GM12878 (cell line): ENCODE measurements around the gene PCSK5. TPM values are rescaled to one million over a fixed set of nuclear protein-coding genes. Genes with fewer than 3 reads are reported as not detected.

Experiments used
- ATAC-seq: fragments of 200-7000 bp; cut with Tn5 transposase; 3 replicates; pipeline ENCODE4 v1.9.1; 2020; ENCODE audit warnings: mild to moderate bottlenecking, moderate library complexity
- BruUV-seq: library from RNA; stranded (reverse); fragments of 400-500 nt; replicated peaks from 2 replicates; lab custom pipeline; 2021; lab: Mats Ljungman, UMichigan
- CTCF ChIA-PET: fragments of 300-600 bp; sonication (Branson Sonifier 250); formaldehyde crosslinking; extraction: SDS; loops from one replicate; lab custom pipeline; 2021; ENCODE audit warnings: inconsistent platforms; lab: Yijun Ruan, JAX
- POLR2A ChIA-PET: fragments of 350-600 bp; formaldehyde crosslinking; extraction: SDS; loops from one replicate; lab custom pipeline; 2021; ENCODE audit warnings: inconsistent platforms; lab: Charles Lee
- RAD21 ChIA-PET: fragments of 300-600 bp; sonication (Branson Sonifier 250); formaldehyde crosslinking; loops from one replicate; lab custom pipeline; 2023; ENCODE audit warnings: antibody characterized with exemption; ENCODE audit not compliant: unreplicated experiment; lab: Charles Lee
- SMC1A ChIA-PET: fragments of 300-600 bp; sonication (Branson Sonifier 250); formaldehyde crosslinking; loops from one replicate; lab custom pipeline; 2023; ENCODE audit not compliant: unreplicated experiment, uncharacterized antibody; lab: Charles Lee
- DNase-seq: peaks from one replicate; pipeline ENCODE4 v3.0.0-alpha.2; 2011; ENCODE audit warnings: low read depth, low spot score
- FAIRE-seq: peaks from 3 replicates; lab custom pipeline; 2011; peaks lifted over from hg19 to GRCh38; lab: Jason Lieb, UNC
- H2AFZ ChIP-seq: 2 replicates; pipeline ENCODE4 v1.6.0; 2011; ENCODE audit warnings: low read depth, low read length, control low read depth; ENCODE audit not compliant: control insufficient read depth
- H3K27ac ChIP-seq: 2 replicates; pipeline ENCODE4 v1.5.1; 2011; ENCODE audit warnings: control low read depth; ENCODE audit not compliant: control insufficient read depth, insufficient read depth
- H3K27me3 ChIP-seq, 2 experiments: replicated peaks in 1 of 2; 2 replicates each; pipeline versions ENCODE4 v1.6.0 to v1.6.1; 2011; ENCODE audit warnings: low read length in 1 of 2; ENCODE audit not compliant: control insufficient read depth in 2 of 2, insufficient read depth in 2 of 2
- H3K36me3 ChIP-seq, 2 experiments: 2 replicates each; pipeline ENCODE4 v1.5.1; 2011; ENCODE audit warnings: low read length in 1 of 2; ENCODE audit not compliant: control insufficient read depth in 2 of 2, insufficient read depth in 2 of 2
- H3K4me1 ChIP-seq: 2 replicates; pipeline ENCODE4 v1.6.1; 2011; ENCODE audit warnings: mild to moderate bottlenecking, low read length, moderate library complexity, mixed read lengths; ENCODE audit not compliant: control insufficient read depth, insufficient read depth
- H3K4me2 ChIP-seq: 2 replicates; pipeline ENCODE4 v1.6.0; 2011; ENCODE audit warnings: control low read depth; ENCODE audit not compliant: control insufficient read depth, insufficient read depth
- H3K4me3 ChIP-seq: fragments of 200-600 bp; sonication (generic); 2 replicates; pipeline ENCODE4 v1.5.1; 2016
- H3K79me2 ChIP-seq: 2 replicates; pipeline ENCODE4 v1.6.0; 2011; ENCODE audit warnings: low read length; ENCODE audit not compliant: control insufficient read depth, insufficient read depth
- H3K9ac ChIP-seq: 2 replicates; pipeline ENCODE4 v1.8.0; 2011; ENCODE audit warnings: low read length, control low read depth, mixed read lengths; ENCODE audit not compliant: control insufficient read depth, insufficient read depth
- H3K9me3 ChIP-seq: replicated peaks from 3 replicates; pipeline ENCODE4 v1.5.1; 2011; ENCODE audit warnings: mild to moderate bottlenecking, low read length; ENCODE audit not compliant: control insufficient read depth, insufficient read depth
- H4K20me1 ChIP-seq: 2 replicates; pipeline ENCODE4 v1.6.0; 2011; ENCODE audit not compliant: control insufficient read depth, insufficient read depth
- BCL11A ChIP-seq: IDR thresholded peaks from 2 replicates; pipeline ENCODE4 v1.6.1; 2011; ENCODE audit warnings: low read depth, low read length
- EED ChIP-seq: sonication (generic); IDR thresholded peaks from 2 replicates; pipeline ENCODE4 v1.6.1; 2016; ENCODE audit warnings: antibody characterized with exemption, low read depth
- NR2C1 ChIP-seq: fragments of 450-650 bp; IDR thresholded peaks from 2 replicates; pipeline ENCODE4 v1.6.1; 2017; ENCODE audit warnings: antibody characterized with exemption, mild to moderate bottlenecking, moderate library complexity
- PBX3 ChIP-seq: IDR thresholded peaks from 2 replicates; pipeline ENCODE4 v1.6.1; 2011; ENCODE audit warnings: mild to moderate bottlenecking, low read depth, low read length, moderate library complexity; ENCODE audit not compliant: insufficient replicate concordance
- POLR2AphosphoS2 ChIP-seq: IDR thresholded peaks from 2 replicates; pipeline ENCODE4 v1.6.1; 2011; ENCODE audit warnings: low read depth, mild to moderate bottlenecking, low read length, improper control_type of control experiment, moderate library complexity
- POU2F2 ChIP-seq: IDR thresholded peaks from 3 replicates; pipeline ENCODE4 v1.6.1; 2011; ENCODE audit warnings: low read depth, mild to moderate bottlenecking, low read length, borderline replicate concordance
- RUNX3 ChIP-seq: IDR thresholded peaks from 2 replicates; pipeline ENCODE4 v1.6.1; 2012; ENCODE audit warnings: low read length, inconsistent platforms
- SMARCA5 ChIP-seq: fragments of 450-650 bp; IDR thresholded peaks from 2 replicates; pipeline ENCODE4 v1.6.1; 2017; ENCODE audit warnings: mild to moderate bottlenecking
- ZBED1 ChIP-seq: IDR thresholded peaks from 2 replicates; pipeline ENCODE4 v1.6.1; 2016; ENCODE audit warnings: borderline replicate concordance
- WGBS: methylation state at CpG from one replicate; pipeline ENCODE4 v1.1.6; 2016; ENCODE audit warnings: low lambda C conversion rate; ENCODE audit not compliant: insufficient replicate concordance, insufficient coverage; ENCODE audit errors: missing lambda C conversion rate; 5-methylcytosine and 5-hydroxymethylcytosine counted together
- in situ Hi-C: fragments of 300-500 bp; cut with MboI; formaldehyde crosslinking; loops from 9 replicates; pipeline ENCODE4 v1.14.3; 2018; ENCODE audit warnings: mixed read lengths
- intact Hi-C: fragments of 100-400 bp; cut with micrococcal nuclease; formaldehyde crosslinking; loops from one replicate; pipeline ENCODE4 v1.14.2; 2022; ENCODE audit not compliant: unreplicated experiment
- polyA plus RNA-seq, 11 experiments: library from polyadenylated mRNA; depleted of rRNA in 4 of 11; unstranded in 6 of 11; stranded (reverse) in 5 of 11; fragments of >200 nt; fragmentation: Nextera tagmentation in 4 of 11; fragmentation: Illumina TruSeq in 1 of 11; extraction: Ambion mirVana in 4 of 11; extraction: Trizol in 1 of 11; gene quantifications; 1 replicate in 1 of 11; 2 replicates in 10 of 11; pipeline versions ENCODE4 v1.2.1 to v1.2.3, GENCODE V29; 2011 to 2016; ENCODE audit warnings: inconsistent platforms in 2 of 11, missing spikeins in 2 of 11, low read depth in 1 of 11
- total RNA-seq, 4 experiments: library from RNA; depleted of rRNA in 3 of 4; stranded (reverse); fragments of >200 nt in 3 of 4; fragmentation: Illumina TruSeq in 1 of 4; extraction: Trizol in 1 of 4; gene quantifications; 2 replicates each; pipeline versions ENCODE4 v1.2.1 to v1.2.3, GENCODE V29; 2013 to 2021

PCSK5 gene
- total and polyA plus RNA-seq, 10 of the 15 experiments (the other 5 are each of a cell fraction or from before 2014, with no cell fraction given): 0.01 to 0.13 (median 0.04) TPM; not detected in 3

DNA sequence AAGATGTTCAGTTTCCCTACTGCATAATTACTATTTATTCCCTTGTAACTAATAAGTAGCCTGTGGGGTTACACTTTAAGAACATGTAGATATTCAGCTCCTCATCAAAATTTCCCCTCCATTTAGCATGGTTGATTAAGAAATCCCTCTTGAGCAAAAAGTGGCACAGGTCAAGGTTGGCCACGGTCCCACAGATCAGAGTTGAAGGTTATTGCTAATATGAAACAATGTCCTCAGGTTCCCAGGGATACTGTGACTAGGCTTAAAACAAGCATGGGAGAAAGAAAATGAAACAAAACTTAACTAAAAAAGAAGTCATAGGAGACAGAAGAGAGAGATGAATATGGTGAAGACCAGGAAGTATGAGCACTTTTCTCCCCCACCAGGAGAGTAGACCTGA lies 439.6 kb downstream of the PCSK5 start:
- CTCF ChIA-PET: no interaction called here
- no peak overlapping the region for H3K9ac ChIP-seq
- WGBS: 0% methylated on average over 1 of the region's 1 CpG
- H4K20me1 ChIP-seq: no peaks in the 10 kb centered on the region
- no peak for ATAC-seq
- no peak for FAIRE-seq
- SMC1A ChIA-PET: no interaction called here
- no TSS peak for BruUV-seq
- intact Hi-C loops (no loop called here), in situ Hi-C loops (no loop called here)
- no peak for DNase-seq
- POLR2A ChIA-PET: no interaction called here
- RAD21 ChIA-PET: no interaction called here
- no peak overlapping the region for H3K4me2 ChIP-seq
- H3K4me1 ChIP-seq: no peaks in the 10 kb centered on the region
- H3K36me3 ChIP-seq: no peaks in the 10 kb centered on the region
- no peaks in the 10 kb centered on the region for H3K9me3 ChIP-seq
- no peak for TF ChIP-seq EED
- TF ChIP-seq POU2F2: no peak
- no peak for TF ChIP-seq ZBED1
- TF ChIP-seq RUNX3: no peak
- no peak for TF ChIP-seq NR2C1
- TF ChIP-seq POLR2AphosphoS2: no peak
- TF ChIP-seq BCL11A: no peak
- TF ChIP-seq PBX3: no peak
- no peak for TF ChIP-seq SMARCA5
- peaks cover 0 to 3% of the 10 kb centered on the region in 2 experiments; a peak in 1 of 4 replicates for H3K27me3 ChIP-seq
- no peak overlapping the region for H3K27ac ChIP-seq
- no peaks in the 10 kb centered on the region for H3K79me2 ChIP-seq
- no peak overlapping the region for H2AFZ ChIP-seq
- H3K4me3 ChIP-seq: no peak overlapping the region
